ENCODE measurements around the gene NARF.
"Not testable (repeated sequence)": the region's sequence is repeated elsewhere in the genome, so short reads cannot be mapped to it uniquely, and the experiment has no call there.

NARF gene

DNA sequence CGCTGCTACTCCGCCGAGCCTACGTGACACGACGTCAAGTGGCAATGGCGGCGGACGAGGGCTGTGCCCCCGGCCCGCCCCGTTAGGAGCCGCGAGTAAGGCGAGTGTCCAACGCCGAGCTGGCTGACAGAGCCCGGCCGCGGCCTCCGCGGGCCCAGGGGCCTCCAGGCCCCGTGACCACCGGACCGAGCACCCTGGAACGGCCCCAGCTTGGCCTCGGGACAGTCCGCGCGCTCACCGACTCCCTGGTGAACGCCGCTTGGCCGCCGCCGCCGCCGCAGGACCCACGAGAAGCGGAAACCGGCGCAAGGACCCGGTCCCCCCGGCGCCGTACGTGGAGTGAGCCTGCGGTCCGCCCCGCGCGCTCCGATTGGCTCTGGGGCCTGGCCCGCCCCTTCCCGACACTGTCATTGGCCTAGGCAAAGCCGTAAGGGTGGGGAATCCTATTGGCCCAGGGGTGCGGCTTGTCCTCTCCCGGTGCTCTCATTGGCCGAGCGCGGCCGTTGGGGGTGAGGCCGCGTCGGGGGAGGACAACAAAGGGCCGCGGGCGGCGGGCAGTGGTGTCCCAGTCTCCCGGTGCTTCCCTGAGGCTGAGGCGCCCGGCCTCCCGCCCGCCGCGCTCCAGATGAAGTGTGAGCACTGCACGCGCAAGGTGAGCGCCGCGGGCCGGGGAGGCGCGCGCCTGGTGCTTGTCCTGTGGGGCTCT is at the start of gene NARF:
Gene NARF (plus strand): TSS at position 563 of the 706 bp plus-strand sequence. CDS start 63 bp downstream, at position 626.
- peak; percentile 95 to 98 for DNase-seq (ENCODE audit: low read depth in 2 of 2)

DNA sequence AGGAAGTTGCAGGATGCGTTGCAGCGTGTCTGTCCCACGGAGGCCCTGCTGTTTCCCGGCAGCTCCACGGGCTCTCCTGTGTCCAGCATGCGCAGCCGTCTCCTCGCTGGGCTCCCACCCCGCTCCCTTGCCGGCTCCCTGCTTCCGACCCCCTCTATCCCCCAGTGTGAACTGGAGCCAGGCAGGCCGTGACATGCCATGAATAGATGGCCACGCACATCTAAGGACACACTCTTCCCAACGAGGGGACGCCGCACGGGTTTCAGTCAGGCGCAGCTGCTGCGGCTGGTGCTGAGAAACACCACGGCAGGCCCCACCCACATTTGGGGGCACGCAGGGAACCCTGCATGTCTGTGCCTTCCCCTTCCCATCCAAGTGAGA is 49.6 kb upstream of the NARF start:
- DNase-seq (ENCODE audit: low read depth in 2 of 2) = no peak

DNA sequence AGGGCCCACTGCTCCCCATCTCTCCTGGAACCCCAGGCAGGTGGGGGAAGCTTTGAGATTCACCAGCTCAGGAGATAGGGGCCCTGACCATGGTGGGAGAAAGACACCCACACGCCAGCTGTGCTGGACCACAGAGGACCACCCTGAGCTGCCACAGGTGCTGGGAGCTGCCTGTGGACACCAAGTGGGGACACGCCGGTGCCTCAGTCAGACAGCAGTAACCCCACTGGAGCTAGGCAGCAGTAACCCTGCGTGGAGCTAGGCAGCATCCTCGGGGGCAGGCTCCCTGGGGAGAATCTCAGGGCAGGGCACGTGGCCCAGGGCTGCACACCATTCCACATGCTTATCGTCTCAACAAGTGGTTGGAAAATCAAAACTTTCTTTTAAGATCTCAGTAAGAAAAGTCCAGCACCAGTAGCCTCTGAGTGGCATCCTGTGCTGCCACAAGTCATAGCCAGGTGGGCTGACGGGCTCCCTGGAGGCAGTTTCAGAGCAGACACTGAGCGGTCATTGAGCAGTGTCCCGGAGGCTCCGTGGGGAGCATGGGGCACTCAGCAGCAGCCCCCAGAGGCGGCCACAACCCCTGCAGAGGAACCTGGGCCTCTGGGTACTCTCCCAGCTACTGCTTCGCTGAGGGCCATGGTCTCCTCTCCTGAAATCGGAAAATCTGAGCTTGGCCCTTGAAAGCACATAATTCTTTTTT is 48.4 kb upstream of the NARF start:
- DNase-seq (ENCODE audit: low read depth in 2 of 2) = no peak

DNA sequence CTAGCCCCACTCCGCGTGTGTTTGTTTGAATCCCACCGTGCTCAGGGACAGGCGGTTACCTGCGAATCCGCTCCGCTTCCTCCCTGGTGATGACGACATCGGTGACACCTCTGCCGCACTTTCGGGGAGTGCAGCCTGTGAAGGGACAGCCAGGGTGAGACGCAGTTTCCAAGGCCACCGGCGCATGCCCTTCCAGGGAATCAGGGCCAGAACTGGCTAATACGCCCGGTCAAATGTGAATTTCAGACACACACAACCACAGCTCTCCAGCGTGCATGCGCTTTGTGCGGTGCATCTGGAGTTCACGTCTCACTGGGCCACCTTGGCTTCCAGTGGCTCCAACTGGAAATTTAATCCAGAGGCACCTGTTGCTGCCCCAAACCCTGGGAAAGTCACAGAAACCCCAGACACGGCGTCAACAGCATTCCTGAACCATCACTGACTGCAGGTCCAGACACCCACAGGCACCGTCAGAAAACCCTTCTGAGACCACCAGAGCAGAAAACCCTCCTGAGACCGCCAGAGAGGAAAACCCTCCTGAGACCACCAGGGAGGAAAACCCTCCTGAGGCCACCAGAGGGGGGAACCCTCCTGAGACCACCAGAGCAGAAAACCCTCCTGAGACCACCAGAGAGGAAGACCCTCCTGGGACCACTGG is 47.0 kb upstream of the NARF start:
- DNase-seq (ENCODE audit: low read depth in 2 of 2) = no peak

DNA sequence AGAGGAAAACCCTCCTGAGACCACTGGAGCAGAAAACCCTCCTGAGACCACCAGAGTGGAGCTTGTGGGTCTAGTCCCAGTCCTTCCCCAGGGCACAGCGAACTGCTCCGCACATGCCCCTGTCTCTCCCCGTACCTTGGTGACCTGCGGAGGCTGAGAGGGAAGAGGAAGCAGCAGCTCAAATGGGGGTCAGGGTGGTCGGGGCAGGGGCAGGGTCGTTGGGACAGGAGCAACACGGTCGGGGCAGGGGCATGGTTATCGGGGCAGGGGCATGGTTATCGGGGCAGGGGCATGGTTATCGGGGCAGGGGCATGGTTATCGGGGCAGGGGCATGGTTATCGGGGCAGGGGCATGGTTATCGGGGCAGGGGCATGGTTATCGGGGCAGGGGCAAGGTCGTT is 46.5 kb upstream of the NARF start:
- not testable (repeated sequence) for DNase-seq (ENCODE audit: low read depth in 2 of 2)

DNA sequence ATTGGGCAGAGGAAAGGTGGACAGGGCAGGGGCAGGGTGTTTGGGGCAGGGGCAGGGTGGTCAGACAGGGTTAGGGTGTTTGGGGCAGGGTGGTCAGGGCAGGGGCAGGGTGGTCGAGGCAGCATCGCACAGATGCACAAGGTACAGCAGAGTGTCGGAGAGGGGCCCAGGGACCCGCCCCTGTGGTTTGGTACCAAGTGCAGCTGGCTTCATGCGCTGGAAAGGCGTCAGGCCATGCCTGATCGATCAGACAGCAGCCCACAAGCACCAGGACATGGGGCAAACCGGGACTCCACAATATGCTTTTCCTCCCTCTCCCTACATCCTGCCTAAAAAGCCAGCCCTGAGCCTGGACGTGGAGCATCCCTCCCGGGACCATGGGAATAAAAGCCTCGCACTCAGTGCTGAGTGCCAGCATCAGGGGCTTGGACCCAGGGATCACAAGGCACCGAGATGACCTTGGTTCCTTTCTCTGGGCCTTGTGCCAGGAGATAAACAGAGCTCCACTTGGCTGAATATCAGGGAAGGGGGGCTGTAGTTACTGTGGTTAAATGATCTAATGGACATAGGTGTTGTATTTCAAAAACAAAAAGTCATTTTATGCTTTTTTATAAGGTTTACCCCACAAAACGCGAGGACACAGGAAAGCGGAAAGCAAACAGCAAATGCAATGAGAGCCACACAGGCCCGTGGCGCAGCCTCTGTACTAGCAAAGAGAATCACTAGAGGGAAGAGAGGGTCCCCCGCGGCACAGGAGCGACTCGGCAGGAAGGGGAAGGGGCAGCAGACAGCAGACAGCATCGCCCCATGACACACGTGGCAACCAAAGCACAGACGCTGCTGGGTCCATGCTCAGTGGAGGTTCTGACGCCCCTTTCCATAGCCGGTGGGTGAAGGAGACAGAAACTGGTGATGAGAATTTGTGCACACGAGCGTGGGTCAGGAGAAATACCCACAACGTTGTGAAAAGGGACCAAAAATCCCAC is 45.7 kb upstream of the NARF start:
- no peak for DNase-seq (ENCODE audit: low read depth in 2 of 2)

DNA sequence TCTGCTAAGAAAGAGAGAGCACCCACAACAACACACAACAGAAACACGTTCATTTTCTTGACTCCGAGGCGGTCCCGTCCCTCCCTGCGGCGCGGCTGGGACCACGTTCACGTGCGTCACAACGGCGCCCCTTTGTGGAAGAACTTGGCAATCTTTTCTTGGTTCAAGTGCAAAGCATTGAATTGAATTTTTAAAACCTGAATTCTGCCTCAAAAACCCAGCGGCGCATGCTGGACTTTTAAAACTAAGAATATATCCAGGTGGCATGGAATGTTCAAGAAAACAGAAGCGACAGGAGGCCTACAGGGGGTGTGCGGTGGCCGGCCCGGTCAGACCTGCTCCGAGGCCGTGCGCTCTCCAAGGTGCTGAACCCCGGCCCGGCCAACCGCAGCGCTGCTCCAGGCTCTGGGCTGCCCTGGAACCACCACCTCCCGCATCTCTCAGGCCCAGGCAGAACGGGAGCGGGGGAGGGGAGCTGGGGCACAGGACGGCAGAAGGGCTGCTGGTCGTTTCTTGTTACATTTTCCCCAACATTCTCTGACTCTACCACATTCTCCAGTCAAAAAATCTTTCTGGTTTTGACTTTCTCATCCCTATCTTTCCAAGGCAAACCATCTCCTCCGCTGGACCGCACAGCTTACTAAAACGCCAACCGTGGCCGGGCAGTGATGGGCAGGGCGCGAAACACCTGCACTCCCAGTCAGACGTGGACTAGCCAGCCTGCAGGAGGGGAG is 43.8 kb upstream of the NARF start:
- DNase-seq (ENCODE audit: low read depth in 2 of 2) = peak; percentile 37 to 54

DNA sequence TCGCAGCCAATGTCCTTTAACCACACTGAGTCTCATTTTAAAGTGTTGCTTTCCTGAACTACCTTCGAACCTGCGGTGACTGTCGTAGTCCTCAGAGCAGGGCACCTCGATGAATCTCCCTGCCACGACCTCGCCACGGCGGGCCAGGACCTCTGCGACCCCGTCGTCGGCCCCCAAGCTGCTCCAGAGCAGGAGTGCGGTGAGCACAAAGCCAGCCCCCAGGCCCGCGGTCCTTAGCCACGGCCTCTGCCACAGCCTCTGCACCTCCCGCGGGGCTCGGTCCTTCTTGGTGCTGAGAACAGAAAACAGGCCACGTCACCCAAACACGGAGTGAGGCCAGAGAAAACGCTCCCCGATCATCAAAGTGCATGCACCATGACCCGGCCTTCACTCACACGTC is 43.2 kb upstream of the NARF start:
- DNase-seq (ENCODE audit: low read depth in 2 of 2) = no peak

DNA sequence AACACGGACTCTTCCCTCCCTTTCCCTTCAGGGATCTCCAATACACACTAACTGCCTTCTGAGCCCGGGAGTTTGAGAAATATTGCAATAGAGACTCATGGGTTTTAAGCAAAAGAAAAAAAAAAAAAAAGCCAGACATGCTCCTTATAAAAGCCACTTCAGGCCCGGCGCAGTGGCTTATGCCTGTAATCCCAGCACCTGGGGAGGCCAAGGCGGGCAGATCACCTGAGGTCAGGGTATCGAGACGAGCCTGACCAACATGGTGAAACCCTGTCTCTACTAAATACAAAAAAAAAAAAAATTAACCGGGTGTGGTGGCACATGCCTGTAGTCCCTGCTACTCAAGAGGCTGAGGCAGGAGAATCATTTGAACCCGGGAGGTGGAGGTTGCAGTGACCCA is 42.8 kb upstream of the NARF start:
- no peak for DNase-seq (ENCODE audit: low read depth in 2 of 2)

DNA sequence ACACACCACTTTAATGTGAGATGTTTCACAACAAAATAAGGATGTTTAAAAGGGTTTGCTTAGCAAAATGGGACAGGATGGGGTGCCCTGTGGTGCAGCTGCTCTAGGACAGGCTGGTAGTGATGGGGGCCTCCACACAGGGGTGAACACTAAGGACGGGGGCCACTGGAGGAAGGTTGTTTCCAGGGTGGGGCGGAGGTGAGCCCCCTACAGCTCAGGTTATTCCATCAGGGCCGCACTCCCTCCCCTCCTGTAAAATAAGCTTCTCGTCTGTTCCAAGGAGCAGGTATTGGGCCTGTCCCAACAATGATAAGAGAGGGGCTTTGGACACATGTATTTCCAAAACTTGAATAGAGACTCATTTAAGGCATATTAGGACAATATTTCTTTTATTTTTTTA is 42.3 kb upstream of the NARF start:
- no peak for DNase-seq (ENCODE audit: low read depth in 2 of 2)

DNA sequence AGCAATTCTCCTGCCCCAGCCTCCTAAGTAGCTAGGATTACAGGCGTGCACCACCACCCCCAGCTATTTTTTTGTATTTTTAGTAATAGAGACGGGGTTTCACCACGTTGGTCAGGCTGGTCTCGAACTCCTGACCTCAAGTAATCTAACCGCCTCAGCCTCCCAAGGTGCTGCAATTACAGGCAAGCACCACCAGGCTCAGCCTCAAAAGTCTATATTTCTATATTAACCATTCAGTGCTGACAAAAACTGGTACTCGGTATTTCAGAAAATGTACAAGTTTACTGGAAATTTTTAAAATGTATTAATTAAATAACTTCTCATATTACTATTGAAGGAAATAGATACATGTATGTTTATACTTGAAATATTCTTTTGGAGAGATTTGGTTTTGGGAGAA is 41.8 kb upstream of the NARF start:
- DNase-seq (ENCODE audit: low read depth in 2 of 2) = no peak

DNA sequence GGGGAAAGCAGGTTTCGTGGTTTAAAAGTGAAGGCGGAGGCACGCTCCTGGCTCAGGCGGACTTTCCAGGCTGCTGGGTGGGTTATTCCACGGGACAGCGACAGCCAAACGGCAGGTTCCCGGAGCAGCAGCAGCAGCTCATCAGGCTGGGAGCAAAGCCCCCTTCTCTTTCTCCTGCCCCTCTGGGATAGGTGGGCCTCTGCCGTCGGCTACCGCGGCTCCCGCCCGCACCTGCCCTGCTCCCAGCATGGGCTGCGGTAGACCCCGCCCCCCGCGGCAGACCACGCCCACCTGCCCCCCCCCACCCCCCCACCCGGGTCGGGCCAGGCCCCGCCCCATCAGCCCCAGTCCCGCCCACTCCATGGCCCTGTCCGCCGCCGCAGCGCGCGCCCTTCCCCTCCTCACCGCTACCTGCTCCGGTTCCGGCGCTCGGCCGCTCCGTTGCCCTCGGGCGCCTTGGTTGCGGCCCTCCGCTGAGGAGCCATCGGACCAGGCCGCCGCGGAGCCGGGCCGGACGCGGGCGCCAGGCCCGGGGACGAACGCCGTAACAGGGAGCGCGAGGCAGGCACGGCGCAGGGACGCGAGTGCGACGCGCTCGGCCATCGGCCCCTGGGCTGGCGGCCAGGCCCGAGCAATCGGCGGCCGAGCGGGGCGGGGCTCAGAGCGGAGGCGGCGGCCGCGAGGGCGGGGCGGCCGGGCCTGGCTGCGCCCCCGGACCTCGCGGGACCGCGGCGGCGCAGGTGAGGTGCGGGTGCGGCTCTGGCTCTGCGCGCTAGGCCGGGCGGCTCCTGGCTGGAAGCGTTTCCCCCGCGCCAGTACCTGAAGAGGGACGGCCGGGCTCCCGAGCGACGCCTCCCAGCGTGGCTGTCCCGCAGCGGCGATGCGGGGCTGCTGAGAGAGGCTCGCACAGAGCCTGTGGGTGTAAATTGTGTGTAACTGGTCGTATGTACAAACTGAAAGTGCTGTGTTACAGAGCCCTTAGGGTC is 40.2 kb upstream of the NARF start, which contains the start of the genes HEXD and OGFOD3:
Gene HEXD (plus strand): TSS at position 347 of the 986 bp plus-strand sequence. CDS start 1,453 bp downstream, outside the sequence.
Gene OGFOD3 (minus strand): TSS at position 586 of the 986 bp plus-strand sequence. CDS start 101 bp downstream, at position 485.
- peak; percentile 78 for DNase-seq (ENCODE audit: low read depth in 2 of 2)

DNA sequence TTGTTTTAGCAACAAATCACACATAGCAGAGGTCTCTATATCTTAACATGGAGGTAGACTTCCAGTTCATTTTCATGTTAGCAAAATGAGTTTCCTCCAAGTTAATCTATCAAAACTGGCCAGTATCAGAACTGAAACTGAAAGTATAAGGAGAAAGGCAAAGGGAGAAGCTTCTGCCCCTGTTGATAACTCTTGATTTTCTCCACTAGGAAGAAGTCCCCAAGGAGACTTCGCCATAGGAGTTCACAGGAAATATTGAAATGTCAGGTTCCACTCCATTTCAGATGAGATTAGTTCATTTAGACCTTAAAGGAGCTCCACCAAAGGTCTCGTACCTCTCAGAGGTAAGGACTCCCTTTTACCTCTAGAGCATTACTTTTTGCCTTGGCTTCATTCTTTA is 39.0 kb upstream of the NARF start:
- no peak for DNase-seq (ENCODE audit: low read depth in 2 of 2)

DNA sequence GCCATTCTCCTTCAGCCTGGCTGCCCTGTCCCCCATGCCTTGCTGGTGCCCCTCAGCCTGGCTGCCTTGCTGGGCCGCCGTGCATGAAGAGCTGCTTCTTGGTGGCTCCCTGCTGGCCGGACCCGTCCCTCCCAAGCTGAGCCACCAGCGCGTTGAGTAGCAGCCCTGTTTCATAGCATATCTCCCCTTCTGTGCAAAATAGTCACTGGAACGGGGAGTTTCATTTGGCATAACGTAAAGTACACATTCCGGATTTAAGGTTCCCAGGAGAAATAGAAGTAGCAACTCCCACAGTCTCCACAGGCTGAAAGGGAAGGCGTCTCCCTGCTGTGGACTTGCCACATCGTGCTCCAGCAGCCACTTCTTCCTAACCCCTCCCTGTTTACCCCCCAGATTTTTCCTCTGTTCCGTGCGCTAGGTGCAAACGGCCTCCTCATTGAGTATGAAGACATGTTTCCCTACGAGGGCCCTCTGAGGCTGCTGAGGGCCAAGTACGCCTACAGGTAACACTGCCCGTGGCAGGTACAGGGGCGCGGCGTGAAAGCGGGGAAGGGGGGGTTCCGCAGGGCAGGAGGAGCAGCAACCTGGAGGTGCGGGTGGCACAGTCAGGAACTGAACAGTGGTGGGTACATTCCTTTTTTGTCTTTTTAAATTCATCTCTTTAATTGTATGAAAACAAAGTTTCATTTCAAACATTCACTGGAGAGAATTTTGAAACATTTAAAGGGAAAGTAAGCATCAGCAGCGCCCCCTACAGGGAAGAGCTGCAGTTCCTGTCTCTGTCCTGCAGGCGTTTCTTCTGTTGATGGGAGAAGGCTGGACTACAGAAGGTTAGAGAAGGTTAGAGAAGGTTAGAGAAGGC is 34.3 kb upstream of the NARF start:
- DNase-seq (ENCODE audit: low read depth in 2 of 2) = peak in 1 of 2 donors; percentile 31

DNA sequence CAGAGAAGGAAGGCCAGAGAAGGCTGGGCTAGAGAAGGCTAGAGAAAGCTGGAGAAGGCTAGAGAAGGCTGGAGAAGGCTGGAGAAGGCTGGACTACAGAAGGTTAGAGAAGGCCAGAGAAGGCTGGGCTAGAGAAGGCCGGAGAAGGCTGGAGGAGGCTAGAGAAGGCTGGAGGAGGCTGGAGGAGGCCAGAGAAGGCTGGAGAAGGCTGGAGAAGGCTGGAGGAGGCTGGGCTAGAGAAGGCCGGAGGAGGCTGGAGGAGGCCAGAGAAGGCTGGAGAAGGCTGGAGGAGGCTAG is 33.7 kb upstream of the NARF start:
- DNase-seq (ENCODE audit: low read depth in 2 of 2) = no peak

DNA sequence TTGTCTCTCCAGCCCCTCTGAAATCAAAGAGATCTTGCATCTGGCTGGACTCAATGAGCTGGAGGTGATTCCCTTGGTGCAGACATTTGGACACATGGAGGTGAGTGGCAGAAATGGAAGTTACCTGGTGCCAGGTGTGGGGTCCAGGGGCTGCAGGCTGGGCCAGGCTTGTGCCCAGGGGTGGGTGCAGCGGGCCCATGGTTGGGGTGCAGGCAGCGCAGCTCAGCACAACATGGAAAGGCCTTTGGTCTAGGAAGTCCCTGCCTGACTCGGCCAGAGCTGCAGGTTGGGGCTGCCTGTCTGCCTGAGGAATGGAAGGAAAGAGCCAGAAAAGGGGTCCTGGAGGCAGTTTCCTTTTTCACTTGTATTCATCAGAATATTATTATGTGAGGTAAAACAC is 30.0 kb upstream of the NARF start:
- DNase-seq (ENCODE audit: low read depth in 2 of 2) = no peak

DNA sequence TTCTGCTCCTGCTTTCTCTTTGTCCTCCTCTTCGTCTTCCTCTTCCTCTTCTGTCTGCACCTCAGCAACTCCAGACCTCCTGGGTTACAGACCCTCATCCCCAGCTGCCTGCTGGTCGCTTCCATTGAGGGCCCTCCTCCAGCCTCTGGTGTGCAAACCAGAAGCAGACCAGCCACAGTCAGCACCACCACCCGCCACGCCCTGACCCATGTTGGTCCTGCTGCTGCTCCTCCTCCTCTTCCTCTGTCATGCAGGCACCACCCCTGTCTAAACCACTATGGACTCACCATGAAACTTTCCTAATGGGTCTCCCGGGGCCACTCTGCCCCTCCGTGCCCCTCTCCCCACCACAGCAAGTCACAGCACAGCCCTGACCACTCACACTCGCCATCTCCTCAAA is 28.7 kb upstream of the NARF start:
- DNase-seq (ENCODE audit: low read depth in 2 of 2) = no peak

DNA sequence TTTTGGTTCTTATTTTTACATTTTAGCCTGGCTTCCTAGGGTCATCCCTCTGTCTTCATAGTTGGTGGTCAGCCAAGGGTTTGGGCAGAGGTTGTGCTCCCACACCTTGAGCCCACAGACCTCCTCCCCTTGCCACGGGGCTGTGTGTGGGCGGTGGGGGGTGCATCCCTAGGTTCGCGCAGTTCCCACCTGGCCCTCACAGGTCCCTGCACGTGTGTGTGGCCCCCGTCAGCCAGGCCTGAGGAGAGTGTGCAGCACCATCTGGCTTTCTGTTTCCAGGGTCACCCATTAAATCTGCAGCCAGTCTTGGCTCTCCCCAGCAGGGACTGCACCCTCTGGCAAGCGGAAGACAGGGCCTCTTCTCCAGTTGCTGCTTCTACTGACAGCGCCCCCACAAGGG is 26.5 kb upstream of the NARF start:
- no peak for DNase-seq (ENCODE audit: low read depth in 2 of 2)

Measured in stimulated activated CD8-positive, alpha-beta memory T cell treated with anti-CD3 and anti-CD28 coated beads, Interleukin-15, amount 100 ng/mL, for 48 hours (primary cell).